ENCODE measurements around the gene SEC24A.

GRCh38 chr5:134735243-134735642 lies 86.7 kb downstream of the SEC24A start:
- TF ChIP-seq POLR2A (IDR thresholded peaks at IDR 0.05), result no peak
- TF ChIP-seq CTCF (IDR thresholded peaks at IDR 0.05), result no peak

All from prostate gland (tissue), 2 donors.